K562 (cell line): ENCODE results near the gene PAIP1. TPM values are rescaled to one million over a fixed set of nuclear protein-coding genes. Genes with fewer than 3 reads are reported as not detected.

Experiments
- ATF4 ChIP-seq: fragments of 450-650 bp; formaldehyde crosslinking; IDR thresholded peaks from 2 replicates; pipeline ENCODE4 v1.4.0; 2022; ENCODE audit warnings: mild to moderate bottlenecking, moderate library complexity
- BCOR ChIP-seq: fragments of 450-650 bp; IDR thresholded peaks from 2 replicates; pipeline ENCODE4 v1.6.1; 2016
- BMI1 ChIP-seq: fragments of 150-350 bp; IDR thresholded peaks from 2 replicates; pipeline ENCODE4 v1.6.1; 2014; ENCODE audit warnings: low read length
- COPS2 ChIP-seq: fragments of 450-650 bp; conservative IDR thresholded peaks from 2 replicates; pipeline ENCODE4 v1.6.1; 2016; ENCODE audit warnings: mild to moderate bottlenecking, moderate library complexity
- E2F3 ChIP-seq: fragments of 250-450 bp; sonication (Bioruptor Pico); IDR thresholded peaks from 2 replicates; pipeline ENCODE4 v1.4.0; 2020; ENCODE audit warnings: mild to moderate bottlenecking
- ESRRA ChIP-seq: fragments of 450-650 bp; IDR thresholded peaks from 2 replicates; pipeline ENCODE4 v1.6.1; 2014; ENCODE audit warnings: low read depth, mild to moderate bottlenecking, moderate library complexity, borderline replicate concordance
- GABPA ChIP-seq: fragments of 200-800 bp; sonication (Bioruptor generic); conservative IDR thresholded peaks from 2 replicates; pipeline ENCODE4 v1.6.1; 2016; ENCODE audit warnings: low read depth, missing genetic modification characterization, missing compliant biosample characterization
- GABPB2 ChIP-seq: fragments of 250-450 bp; sonication (Bioruptor Pico); conservative IDR thresholded peaks from 2 replicates; pipeline ENCODE4 v1.5.1; 2021; ENCODE audit warnings: mild to moderate bottlenecking
- ILK ChIP-seq: fragments of 450-650 bp; IDR thresholded peaks from 2 replicates; pipeline ENCODE4 v1.6.1; 2016; ENCODE audit warnings: missing genetic modification characterization, low read depth, mild to moderate bottlenecking, missing compliant biosample characterization, moderate library complexity, borderline replicate concordance
- MYC ChIP-seq, 2 experiments: fragments of 250-450 bp in 1 of 2; sonication (Bioruptor Pico) in 1 of 2; IDR thresholded peaks; 2 replicates each; pipeline versions ENCODE4 v1.5.1 to v1.6.1; 2012 to 2021; ENCODE audit warnings: low read depth in 2 of 2, borderline replicate concordance in 1 of 2, improper control_type of control experiment in 1 of 2, low read length in 1 of 2, mild to moderate bottlenecking in 1 of 2, moderate library complexity in 1 of 2
- NBN ChIP-seq: fragments of 450-650 bp; IDR thresholded peaks from 2 replicates; pipeline ENCODE4 v1.6.1; 2016; ENCODE audit warnings: low read depth, mild to moderate bottlenecking
- SMAD4 ChIP-seq: fragments of 250-450 bp; sonication (Bioruptor Pico); conservative IDR thresholded peaks from 2 replicates; pipeline ENCODE4 v1.8.0; 2021; ENCODE audit warnings: inconsistent platforms, mild to moderate bottlenecking, moderate library complexity
- SMARCE1 ChIP-seq: fragments of 450-650 bp; IDR thresholded peaks from 2 replicates; pipeline ENCODE4 v1.7.1; 2016; ENCODE audit warnings: mild to moderate bottlenecking
- SRSF1 ChIP-seq: fragments of 200-400 bp; formaldehyde crosslinking; IDR thresholded peaks from 2 replicates; pipeline ENCODE4 v1.6.1; 2017; ENCODE audit warnings: mild to moderate bottlenecking, low read depth, low read length, moderate library complexity
- VEZF1 ChIP-seq: fragments of 200-800 bp; sonication (Bioruptor generic); IDR thresholded peaks from 2 replicates; pipeline ENCODE4 v1.6.1; 2017; ENCODE audit warnings: missing genetic modification characterization, missing compliant biosample characterization
- ZNF592 ChIP-seq: fragments of 450-650 bp; IDR thresholded peaks from 2 replicates; pipeline ENCODE4 v1.6.1; 2017; ENCODE audit warnings: antibody characterized with exemption, mild to moderate bottlenecking
- polyA plus RNA-seq, 8 experiments: library from polyadenylated mRNA; depleted of rRNA in 4 of 8; stranded (reverse) in 5 of 8; unstranded in 3 of 8; fragments of >200 nt; fragmentation: Nextera tagmentation in 2 of 8; fragmentation: Illumina TruSeq in 1 of 8; extraction: Ambion mirVana in 2 of 8; extraction: Trizol in 1 of 8; gene quantifications; 2 replicates each; pipeline versions ENCODE4 v1.2.1 to v1.2.3, GENCODE V29; 2011 to 2014; ENCODE audit warnings: inconsistent platforms in 1 of 8, missing spikeins in 1 of 8
- total RNA-seq, 7 experiments: library from RNA; depleted of rRNA in 6 of 7; stranded (reverse); fragments of >200 nt in 6 of 7; fragmentation: Illumina TruSeq in 2 of 7; extraction: Trizol in 2 of 7; gene quantifications; 2 replicates each; pipeline versions ENCODE4 v1.2.1 to v1.2.3, GENCODE V29; 2011 to 2021; ENCODE audit warnings: low replicate concordance in 1 of 7
- TF ChIP-seq, protein P1 (sequence below): fragments of 150-350 bp; IDR thresholded peaks from 2 replicates; pipeline ENCODE4 v1.6.1; 2014; ENCODE audit warnings: low read depth, mild to moderate bottlenecking, low read length, borderline replicate concordance

PAIP1 gene
- total and polyA plus RNA-seq, 9 of the 15 experiments (the other 6 are each of a cell fraction or from before 2014, with no cell fraction given) = 51.7 to 181 (median 102) TPM

DNA sequence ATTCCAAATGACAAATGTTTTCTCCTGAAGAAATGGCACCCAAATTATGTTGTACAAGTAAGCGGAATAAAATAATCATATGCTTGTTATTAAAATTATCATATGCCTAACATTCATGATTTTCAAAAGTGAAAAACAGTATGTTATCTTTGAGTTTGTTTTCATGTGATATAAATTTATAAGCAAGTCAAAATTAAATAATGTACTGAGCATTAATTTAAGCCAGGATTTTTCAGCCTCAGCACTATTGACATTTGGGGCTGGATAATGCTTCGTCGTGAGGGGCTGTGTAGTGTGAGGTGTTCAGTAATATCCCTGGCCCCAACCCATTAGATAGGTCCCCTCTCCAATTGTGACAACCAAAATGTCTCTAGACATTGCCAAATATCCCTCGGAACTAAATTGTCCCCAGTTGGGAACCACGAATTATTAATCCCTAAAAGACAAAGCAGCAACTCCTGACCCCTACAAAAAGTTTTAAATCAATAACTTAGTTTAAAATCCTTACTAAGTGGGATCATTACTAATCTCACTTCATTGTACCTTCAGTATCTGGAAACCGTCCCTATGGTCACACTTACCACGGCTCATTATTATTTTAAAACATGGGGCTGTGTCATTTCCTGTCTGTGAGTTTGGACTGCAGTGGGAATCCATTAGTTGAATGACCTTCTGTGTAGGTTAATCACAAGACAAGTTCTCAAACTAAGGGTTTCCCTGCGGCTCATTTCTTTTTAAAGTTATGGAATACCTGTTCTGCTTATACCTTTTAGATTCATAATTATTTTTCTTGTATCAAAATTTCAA is 44.8 kb upstream of the PAIP1 start (continued):
- peak; percentile 75 for TF ChIP-seq GABPA (tag)
- peak; percentile 28 for TF ChIP-seq SMAD4 (CRISPR knock-in tag)
- TF ChIP-seq ZNF592 = peak; percentile 55
- no peak for TF ChIP-seq NBN
- TF ChIP-seq ILK = no peak
- no peak for TF ChIP-seq VEZF1 (CRISPR knock-in tag)
- TF ChIP-seq ATF4 = 0 out of 2 replicates have a peak, but pooled peaks have one; percentile 41
- no peak for TF ChIP-seq E2F3 (CRISPR knock-in tag)
- peak; percentile 78 for TF ChIP-seq ESRRA
- TF ChIP-seq, protein P1, sequence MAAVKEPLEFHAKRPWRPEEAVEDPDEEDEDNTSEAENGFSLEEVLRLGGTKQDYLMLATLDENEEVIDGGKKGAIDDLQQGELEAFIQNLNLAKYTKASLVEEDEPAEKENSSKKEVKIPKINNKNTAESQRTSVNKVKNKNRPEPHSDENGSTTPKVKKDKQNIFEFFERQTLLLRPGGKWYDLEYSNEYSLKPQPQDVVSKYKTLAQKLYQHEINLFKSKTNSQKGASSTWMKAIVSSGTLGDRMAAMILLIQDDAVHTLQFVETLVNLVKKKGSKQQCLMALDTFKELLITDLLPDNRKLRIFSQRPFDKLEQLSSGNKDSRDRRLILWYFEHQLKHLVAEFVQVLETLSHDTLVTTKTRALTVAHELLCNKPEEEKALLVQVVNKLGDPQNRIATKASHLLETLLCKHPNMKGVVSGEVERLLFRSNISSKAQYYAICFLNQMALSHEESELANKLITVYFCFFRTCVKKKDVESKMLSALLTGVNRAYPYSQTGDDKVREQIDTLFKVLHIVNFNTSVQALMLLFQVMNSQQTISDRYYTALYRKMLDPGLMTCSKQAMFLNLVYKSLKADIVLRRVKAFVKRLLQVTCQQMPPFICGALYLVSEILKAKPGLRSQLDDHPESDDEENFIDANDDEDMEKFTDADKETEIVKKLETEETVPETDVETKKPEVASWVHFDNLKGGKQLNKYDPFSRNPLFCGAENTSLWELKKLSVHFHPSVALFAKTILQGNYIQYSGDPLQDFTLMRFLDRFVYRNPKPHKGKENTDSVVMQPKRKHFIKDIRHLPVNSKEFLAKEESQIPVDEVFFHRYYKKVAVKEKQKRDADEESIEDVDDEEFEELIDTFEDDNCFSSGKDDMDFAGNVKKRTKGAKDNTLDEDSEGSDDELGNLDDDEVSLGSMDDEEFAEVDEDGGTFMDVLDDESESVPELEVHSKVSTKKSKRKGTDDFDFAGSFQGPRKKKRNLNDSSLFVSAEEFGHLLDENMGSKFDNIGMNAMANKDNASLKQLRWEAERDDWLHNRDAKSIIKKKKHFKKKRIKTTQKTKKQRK = no peak
- 0 out of 2 replicates have a peak, but pooled peaks have one; percentile 30 for TF ChIP-seq SRSF1
- TF ChIP-seq BMI1 = no peak
- no peak for TF ChIP-seq MYC (IDR thresholded peaks at IDR 0.05; ENCODE audit: low read depth, low read length)
- TF ChIP-seq MYC (CRISPR knock-in tag; IDR thresholded peaks at IDR 0.05; ENCODE audit: borderline replicate concordance, low read depth) = no peak
- no peak for TF ChIP-seq GABPB2 (CRISPR knock-in tag)
- TF ChIP-seq COPS2 = no peak
- no peak for TF ChIP-seq SMARCE1
- no peak for TF ChIP-seq BCOR
